SW 1271 (cell line): ENCODE measurements around the gene ARFGAP1.

Experiments used
- DNase-seq, 2 experiments: peaks; one replicate each; lab custom pipeline; 2025; lab: John Stamatoyannopoulos, UW

ARFGAP1 gene

DNA sequence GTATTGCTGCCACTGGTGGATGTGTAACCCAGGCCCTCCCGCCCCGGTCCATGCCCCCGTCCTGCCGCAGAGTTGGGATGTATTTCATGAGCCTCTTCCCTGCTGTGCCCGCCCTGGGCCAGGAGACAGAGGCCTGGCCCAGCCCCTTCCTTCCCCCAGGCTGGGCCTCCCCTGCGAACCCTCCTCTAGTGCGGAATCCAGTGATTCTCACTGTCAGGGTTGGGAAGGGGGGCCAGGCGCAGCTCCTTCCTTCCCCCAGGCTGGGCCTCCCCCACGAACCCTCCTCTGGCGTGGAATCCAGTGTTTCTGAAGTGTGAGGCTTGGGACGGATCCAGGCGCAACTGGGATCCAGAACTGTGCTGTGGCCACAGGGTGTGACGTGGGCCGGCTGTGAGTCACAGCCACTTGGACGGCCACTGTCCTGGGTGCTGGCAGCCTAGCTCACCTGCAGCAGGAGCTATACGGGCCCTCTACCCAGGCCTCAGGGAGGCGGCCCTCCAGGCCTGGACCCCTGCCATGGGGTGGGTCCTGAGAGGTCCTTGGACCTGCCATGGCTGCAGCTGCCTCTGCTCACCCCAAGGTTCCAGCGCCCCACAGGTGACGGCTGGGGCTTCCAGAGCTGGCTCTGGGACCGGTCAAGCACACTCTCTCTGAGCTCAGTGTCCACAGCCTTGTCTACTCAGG lies 48.7 kb downstream of the ARFGAP1 start:
- no peak for DNase-seq

DNA sequence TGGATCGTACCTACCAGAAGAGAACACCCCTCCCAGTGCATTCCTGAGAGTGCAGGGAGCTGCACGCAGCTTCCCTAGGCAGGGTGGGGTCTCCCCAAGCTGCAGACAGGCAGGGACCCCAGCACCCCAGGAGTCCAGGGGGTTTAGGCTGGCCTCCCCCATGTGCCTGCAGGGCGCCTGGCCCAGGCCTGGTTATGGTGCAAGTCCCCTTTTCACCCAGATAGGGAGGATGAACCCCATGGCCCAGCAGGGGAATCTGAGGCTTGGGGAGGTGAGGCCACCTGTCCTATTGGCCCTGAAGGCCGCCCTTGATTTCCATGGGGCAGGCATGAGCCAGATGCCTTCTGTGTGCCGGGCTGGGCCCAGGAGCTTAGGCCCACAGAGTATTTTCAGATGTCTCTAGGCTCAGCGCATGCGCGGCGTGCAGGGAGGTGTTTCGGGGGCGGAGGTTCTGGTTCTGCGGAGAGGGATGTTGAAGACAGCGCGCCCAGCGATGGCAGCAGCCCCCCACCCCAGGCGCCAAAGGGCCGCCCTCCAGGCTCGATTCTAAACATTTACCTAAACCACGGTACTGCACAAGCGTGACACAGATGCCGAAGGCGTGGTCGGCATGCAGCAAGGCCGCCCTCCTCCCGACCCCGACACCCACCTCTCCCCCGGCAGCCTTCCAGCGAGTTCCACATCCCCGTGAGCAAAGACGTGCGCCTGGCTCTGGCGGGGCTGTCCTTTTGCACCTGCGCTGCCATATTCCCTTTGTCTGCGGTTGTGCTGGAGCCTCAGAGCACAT lies 49.7 kb downstream of the ARFGAP1 start:
- DNase-seq, result no peak

DNA sequence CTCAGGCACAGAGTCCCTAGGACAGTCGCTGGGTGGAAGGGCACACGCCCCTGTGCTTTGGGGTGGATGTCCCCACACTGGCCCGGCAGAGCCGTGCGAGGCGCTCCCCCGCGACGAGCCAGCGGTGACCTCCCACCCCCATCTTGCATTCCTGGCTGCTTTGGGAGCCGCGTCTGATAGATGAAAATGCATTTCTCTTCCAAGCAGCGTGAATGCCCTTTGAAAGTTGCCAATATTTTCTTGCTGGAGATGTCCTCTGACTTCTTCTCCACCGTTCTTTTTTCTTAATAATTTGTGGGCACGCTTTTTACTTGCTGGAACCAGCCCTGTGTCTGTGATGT lies 50.3 kb downstream of the ARFGAP1 start:
- DNase-seq, result no peak

DNA sequence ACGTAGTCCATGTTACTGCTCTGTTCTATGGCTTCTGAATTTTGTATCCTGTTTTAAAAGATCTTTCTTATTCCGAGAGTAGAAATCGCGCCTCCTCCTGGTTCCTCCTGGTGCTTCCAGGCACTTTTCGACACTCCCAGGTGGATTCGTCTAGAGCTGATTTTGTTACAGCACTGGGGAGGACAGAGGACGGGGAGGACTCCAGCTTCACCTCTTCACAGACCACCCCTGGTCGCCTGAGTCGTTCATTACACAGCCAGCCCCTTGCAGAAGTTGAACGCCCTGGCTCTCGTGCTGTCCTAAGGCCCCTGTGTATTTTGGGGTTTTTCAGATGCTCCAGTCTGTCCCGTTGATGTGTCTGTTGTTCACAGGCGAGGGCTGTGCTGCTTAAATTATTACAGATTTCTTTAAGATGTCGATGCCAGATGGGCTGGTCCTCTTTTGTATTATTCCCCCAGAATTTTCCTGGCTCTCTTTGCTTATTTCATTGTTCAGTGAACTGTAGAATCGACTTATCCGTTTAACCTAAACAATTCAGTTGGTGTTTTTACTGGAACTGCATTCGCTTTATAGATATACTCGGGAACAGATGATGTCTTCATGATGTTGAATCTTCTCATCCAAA lies 50.9 kb downstream of the ARFGAP1 start:
- DNase-seq, result no peak

DNA sequence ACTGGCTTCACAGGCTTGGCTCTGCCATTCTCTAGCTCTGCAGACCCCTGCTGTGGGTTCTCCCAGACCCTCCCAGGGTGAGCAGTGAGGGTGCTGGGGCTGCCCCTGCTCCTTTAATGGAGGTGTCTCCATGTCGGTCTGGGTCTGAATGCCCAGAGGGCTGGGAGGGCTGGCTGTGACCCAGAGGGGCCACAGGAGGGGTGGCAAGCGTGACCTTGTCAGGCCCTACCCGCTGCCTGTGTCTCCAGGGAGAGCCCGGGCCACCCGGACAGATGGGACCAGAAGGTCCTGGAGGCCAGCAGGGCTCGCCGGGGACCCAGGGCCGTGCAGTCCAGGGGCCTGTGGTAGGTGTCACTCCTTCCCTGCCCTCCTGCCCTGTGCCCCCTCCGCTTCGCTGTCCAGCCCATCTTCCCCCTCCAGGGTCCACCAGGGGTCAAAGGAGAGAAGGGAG lies 52.4 kb downstream of the ARFGAP1 start:
- DNase-seq, result no peak

DNA sequence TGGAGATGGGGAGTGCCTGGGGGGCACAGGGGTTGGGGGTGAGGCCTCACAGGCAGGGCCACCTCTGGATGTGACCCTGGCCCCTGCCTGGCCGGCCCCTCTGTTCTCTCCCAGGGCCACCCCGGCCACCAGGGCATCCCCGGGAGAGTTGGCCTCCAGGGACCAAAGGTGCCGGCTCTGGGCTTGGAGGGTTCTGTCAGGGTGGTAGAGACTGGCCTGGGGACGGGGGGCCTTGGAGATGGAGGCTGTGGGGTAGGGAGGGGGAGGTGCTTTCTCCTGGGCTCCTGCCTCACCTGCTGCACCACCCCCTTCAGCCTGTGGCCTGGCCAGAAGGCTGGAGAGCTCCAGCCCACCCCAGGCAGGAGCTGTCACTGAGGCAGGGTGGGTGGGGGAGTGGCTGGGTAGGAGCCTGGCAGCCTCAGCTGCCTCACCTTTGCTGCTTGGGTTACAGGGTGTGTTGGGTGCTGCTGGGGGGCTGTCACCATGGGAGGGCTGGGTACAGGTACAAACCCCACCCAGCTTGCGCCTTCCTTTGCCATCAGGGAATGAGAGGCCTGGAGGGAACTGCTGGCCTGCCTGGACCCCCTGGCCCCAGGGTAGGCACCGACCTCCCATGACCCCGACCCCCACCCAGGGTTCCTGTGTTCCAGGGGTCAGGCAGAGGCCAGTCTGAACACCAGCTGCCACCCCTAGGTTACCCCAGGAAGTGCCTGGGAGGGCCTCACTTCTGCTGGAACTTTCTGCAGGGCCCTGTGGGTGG lies 53.1 kb downstream of the ARFGAP1 start:
- DNase-seq, result no peak

DNA sequence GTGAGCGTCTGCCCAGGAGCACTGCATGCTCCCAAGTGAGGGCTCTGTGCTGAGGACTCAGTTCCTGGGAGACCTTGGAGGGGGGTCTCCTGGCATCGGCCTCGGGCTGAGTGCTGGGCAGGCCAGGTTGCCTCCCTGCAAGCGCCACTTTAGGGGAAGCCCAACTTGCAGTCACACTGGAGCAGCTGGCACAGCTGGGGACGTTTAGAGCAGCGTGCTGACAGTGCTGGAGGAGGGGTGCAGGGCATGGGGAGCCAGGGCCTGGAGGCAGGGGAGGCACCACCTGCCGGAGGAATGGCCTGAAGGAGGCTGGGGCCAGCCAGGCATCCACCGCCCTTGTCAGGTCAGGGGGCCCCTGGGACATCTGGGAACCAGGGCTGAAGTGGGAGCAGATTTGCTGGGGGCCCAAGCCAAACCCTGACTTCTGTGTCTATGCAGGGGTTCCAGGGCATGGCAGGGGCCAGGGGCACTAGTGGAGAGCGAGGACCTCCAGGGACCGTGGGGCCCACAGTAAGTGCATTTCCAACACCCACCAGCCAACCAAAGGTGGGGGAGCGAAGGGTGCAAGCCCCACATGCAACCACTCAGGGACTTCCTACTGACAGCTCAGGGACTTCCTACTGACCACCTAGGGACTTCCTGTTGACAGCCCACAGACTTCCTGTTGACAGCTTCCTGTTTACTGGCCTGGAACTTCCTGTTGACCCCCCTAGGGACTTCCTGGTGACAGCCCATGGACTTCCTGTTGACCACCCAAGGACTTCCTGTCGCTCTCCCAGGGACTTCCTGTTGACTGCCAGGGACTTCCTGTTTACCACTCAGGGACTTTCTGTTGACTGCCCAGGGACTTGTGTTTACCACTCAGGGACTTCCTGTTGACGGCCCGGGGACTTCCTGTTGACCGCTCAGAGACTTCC lies 54.0 kb downstream of the ARFGAP1 start:
- DNase-seq, result no peak

GRCh38 chr20:63327231-63327745 lies 54.7 kb downstream of the ARFGAP1 start:
- DNase-seq, result no peak

DNA sequence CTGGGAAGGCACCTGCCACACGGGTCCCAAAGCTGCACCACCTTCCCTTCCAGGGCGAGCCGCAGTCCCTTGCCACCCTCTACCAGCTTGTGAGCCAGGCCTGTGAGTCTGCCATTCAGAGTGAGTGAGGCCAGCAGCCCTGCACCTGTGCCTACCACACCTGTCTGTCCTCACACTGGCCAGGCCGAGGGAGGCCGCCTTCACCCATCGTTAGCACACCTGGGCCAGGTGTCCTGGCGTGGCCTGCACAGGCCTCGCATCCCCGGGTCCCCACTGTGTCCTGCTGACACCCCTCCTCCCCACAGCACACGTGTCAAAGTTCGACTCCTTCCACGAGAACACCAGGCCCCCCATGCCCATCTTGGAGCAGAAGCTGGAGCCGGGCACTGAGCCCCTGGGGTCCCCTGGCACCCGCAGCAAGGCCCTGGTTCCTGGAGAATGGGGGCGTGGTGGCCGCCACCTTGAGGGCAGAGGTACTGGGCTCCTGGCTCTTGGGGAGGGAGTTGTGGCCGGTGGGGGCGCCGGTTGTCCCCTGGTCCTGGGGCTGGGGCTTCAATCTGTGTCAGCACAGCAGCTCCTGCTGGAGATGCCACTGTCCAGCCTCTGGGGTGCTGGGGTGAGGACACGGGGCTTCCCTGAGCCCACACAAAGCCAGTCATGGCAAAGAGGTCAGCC lies 55.5 kb downstream of the ARFGAP1 start:
- no peak for DNase-seq

DNA sequence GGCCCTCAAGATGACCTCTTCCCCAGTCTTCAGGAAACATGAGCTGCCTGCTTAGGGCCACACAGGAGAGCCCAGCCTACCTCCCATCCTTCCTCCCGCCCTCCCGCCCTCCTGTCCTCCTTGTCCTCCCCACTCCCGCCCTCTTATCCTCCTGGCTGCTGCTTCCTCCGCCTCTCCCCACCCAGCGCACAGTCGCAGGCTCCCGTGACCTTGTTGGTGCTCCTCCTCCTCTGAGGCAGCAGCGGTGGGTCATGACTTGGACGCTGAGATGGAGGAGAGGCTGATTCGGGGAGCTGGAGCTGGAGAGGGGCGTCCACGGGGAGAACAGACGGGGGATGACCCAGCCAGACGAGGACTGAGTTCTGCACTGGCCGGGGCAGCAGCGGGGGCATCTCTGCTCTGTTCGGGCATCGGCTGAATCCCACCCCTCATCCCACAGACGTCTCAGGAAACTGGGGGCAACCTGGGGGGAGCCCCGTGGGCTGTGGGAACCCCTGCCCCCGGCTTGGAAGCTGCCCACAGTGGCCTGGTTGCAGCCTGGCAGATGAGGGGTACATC lies 56.2 kb downstream of the ARFGAP1 start:
- no peak for DNase-seq

- DNase-seq, result no peak
Measured at GRCh38 chr20:63329331-63330083, 56.9 kb downstream of the ARFGAP1 start.

GRCh38 chr20:63330084-63330760 lies 57.6 kb downstream of the ARFGAP1 start:
- DNase-seq, result no peak

- no peak for DNase-seq
Measured at GRCh38 chr20:63330940-63331339, 58.3 kb downstream of the ARFGAP1 start.

DNA sequence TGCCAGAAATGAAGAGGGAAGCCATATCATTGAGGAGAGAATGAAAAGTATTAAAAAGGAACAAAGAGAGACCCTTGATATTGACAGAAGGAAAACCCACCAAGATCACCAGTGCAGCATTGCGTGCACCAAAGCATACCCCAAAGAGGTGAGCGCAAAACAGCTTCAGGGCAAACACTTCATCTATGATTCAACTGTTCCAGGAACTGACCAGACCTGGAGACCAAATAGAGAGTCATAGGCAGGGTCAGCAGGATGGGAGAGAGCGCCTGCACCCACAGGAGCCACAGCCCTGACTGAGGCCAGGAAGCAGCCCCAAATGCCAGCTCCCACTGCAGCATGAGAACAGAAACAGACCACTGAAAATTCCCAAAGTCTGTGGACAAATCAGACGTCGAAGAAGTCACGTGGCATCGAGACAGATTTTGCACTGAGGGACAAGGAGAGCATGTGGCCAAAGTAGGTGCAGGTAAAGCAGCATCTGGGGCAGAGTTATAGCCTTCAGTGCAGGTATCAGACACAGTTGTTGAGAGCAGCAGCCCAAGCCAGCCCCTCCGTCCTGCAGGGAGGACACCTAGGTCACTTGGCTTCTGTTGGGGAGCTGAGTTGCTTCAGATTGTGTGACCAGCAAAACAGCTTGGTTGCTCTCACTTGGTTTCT lies 59.3 kb downstream of the ARFGAP1 start:
- no peak for DNase-seq

DNA sequence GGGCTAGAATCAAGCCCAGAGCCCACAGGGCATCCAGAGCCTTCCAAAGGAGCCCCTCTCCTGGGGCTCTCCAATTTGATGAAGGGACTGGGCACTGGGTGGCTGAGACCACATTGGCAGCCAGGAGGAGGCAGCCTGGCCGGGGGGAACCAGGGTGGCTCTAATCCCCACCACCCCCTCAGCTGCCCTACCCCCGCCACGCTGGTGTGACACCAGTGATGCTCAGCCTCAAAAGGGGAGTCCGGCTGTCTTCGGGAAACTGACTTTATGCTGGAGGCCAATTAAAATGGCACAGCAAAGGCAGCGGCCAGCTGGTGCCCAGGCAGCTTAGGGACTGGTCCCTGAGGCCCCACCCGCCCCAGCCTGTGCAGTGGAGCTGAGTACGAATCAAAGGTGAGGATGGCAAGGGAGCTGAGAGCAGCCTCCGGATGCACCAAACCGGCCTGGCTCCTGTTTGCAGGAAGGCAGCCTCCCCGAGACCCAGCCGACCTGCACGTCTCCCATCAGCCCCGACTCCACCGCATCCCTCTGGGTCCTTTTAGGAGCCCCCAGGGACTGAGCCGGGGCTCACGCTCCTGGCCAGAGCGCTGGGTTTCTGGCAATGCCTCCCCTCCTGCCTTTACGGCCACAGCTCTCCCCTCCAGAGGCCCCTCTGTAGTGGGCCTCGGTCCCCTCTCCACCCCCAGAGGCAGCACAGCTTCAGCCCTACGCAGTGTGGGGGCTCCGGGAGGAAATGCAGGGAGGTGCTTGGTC lies 60.1 kb downstream of the ARFGAP1 start:
- DNase-seq, result no peak

DNA sequence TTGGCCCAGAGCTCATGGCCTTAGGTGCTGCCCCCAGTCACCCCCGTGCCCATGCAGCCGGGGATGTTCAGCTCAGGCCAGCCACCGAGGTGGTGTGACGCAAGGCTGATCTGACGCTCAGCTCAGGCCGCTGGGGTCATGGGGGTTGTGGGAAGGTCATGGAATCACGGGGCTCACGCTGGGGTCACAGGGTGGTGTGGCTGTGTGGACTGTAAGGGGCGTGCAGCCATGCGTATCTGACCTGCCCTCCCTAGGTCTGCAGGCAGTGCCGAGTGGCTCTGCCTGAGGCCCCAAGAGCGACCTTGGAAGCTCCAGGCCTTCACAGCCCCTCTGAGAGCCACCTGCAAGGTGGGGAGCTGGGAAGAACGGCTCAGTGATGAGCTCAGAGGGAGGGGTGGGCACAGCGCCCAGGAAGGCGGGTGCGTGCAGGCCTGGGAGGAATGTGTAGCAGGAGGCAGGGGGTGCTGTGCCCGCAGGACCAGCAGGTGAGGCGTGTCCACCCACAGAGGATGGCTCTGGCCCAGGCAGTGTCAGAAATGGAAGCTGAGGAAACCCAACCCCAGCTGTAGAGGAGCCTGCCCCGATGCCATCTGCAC lies 60.7 kb downstream of the ARFGAP1 start:
- DNase-seq, result no peak

DNA sequence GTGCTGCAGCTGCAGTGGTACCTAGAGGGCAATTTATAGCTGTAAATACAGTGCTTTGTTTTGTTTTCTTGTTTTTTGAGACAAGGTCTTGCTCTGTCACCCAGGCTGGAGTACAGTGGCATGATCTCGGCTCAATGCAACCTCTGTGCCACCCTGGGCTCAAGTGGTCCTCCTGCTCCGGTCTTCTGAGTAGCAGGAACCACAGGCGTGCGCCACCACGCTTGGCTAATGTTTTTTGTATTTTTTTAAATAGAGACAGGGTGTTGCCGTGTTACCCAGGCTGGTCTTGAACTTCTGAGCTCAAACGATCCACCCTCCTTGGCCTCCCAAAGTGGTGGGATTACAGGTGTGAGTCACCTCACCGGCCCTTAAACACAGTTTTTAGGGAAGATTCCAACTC lies 61.7 kb downstream of the ARFGAP1 start:
- no peak for DNase-seq
